Smooth muscle cell (in vitro differentiated cells): Measurements from ENCODE around the gene SLC13A3. TPM values are rescaled to one million over a fixed set of nuclear protein-coding genes. Genes with fewer than 3 reads are reported as not detected.

Source experiments
- DNase-seq: peaks from one replicate; lab custom pipeline; 2025; ENCODE audit not compliant: unreplicated experiment; lab: John Stamatoyannopoulos, UW
- H2AFZ ChIP-seq: fragments of 200-600 bp; sonication (generic); 2 replicates; pipeline ENCODE4 v1.6.0; 2016; ENCODE audit warnings: antibody characterized with exemption, low read depth, mild to moderate bottlenecking
- H3F3A ChIP-seq: fragments of 200-600 bp; sonication (generic); 2 replicates; pipeline ENCODE4 v1.6.0; 2017; ENCODE audit warnings: antibody characterized with exemption, low read depth
- H3K27ac ChIP-seq: fragments of 200-600 bp; sonication (generic); 2 replicates; pipeline ENCODE4 v1.5.1; 2016; ENCODE audit warnings: low read depth, mild to moderate bottlenecking
- H3K27me3 ChIP-seq: fragments of 200-600 bp; sonication (generic); 2 replicates; pipeline ENCODE4 v1.6.1; 2016; ENCODE audit warnings: low read depth, mild to moderate bottlenecking
- H3K36me3 ChIP-seq: fragments of 200-600 bp; sonication (generic); 2 replicates; pipeline ENCODE4 v1.5.1; 2016; ENCODE audit warnings: low read depth
- H3K4me1 ChIP-seq: fragments of 200-600 bp; sonication (generic); 2 replicates; pipeline ENCODE4 v1.5.1; 2016; ENCODE audit warnings: low read depth
- H3K4me2 ChIP-seq: fragments of 200-600 bp; sonication (generic); 2 replicates; pipeline ENCODE4 v1.6.0; 2016; ENCODE audit warnings: mild to moderate bottlenecking
- H3K4me3 ChIP-seq: fragments of 200-600 bp; sonication (generic); 2 replicates; pipeline ENCODE4 v1.5.1; 2016; ENCODE audit warnings: mild to moderate bottlenecking
- H3K79me2 ChIP-seq: fragments of 200-600 bp; sonication (generic); 2 replicates; pipeline ENCODE4 v1.6.0; 2016; ENCODE audit warnings: low read depth, mild to moderate bottlenecking
- H3K9ac ChIP-seq: fragments of 200-600 bp; sonication (generic); 2 replicates; pipeline ENCODE4 v1.6.0; 2016; ENCODE audit warnings: low read depth
- H3K9me3 ChIP-seq: fragments of 200-600 bp; sonication (generic); replicated peaks from 2 replicates; pipeline ENCODE4 v1.5.1; 2016; ENCODE audit warnings: low read depth
- H4K20me1 ChIP-seq: fragments of 200-600 bp; sonication (generic); 2 replicates; pipeline ENCODE4 v1.6.0; 2016; ENCODE audit warnings: low read depth
- WGBS: methylation state at CpG from one replicate; pipeline ENCODE4 v1.1.7; 2016; ENCODE audit warnings: low lambda C conversion rate; 5-methylcytosine and 5-hydroxymethylcytosine counted together
- polyA plus RNA-seq: library from polyadenylated mRNA; unstranded; fragments of >200 nt; fragmentation: Nextera tagmentation; extraction: Ambion mirVana; gene quantifications from 2 replicates; pipeline ENCODE4 v1.2.1, GENCODE V29; 2016
- total RNA-seq: library from RNA; depleted of rRNA; stranded (reverse); fragments of >200 nt; gene quantifications from 2 replicates; pipeline ENCODE4 v1.2.3, GENCODE V29; 2014
- TF ChIP-seq, protein P1 (sequence below): fragments of 200-600 bp; sonication (generic); IDR thresholded peaks from 2 replicates; pipeline ENCODE4 v1.5.1; 2017; ENCODE audit warnings: borderline replicate concordance, mild to moderate bottlenecking, antibody characterized with exemption; ENCODE audit not compliant: insufficient read depth, poor library complexity, severe bottlenecking

The SLC13A3 gene
- total and polyA plus RNA-seq, 2 experiments from 2014 or later = 6.4 to 7.7 TPM

- TF ChIP-seq, protein P1, sequence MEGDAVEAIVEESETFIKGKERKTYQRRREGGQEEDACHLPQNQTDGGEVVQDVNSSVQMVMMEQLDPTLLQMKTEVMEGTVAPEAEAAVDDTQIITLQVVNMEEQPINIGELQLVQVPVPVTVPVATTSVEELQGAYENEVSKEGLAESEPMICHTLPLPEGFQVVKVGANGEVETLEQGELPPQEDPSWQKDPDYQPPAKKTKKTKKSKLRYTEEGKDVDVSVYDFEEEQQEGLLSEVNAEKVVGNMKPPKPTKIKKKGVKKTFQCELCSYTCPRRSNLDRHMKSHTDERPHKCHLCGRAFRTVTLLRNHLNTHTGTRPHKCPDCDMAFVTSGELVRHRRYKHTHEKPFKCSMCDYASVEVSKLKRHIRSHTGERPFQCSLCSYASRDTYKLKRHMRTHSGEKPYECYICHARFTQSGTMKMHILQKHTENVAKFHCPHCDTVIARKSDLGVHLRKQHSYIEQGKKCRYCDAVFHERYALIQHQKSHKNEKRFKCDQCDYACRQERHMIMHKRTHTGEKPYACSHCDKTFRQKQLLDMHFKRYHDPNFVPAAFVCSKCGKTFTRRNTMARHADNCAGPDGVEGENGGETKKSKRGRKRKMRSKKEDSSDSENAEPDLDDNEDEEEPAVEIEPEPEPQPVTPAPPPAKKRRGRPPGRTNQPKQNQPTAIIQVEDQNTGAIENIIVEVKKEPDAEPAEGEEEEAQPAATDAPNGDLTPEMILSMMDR = no peak
- no peaks in the 10 kb centered on the region for H4K20me1 ChIP-seq
- H3K4me2 ChIP-seq = no peak overlapping the region
- DNase-seq = no peak
- WGBS = 69% methylated on average over 8 of the region's 8 CpGs
- H2AFZ ChIP-seq = no peak overlapping the region
- no peaks in the 10 kb centered on the region for H3K27me3 ChIP-seq
- H3K9me3 ChIP-seq = peaks cover 8% of the 10 kb centered on the region
- no peaks in the 10 kb centered on the region for H3K36me3 ChIP-seq
- H3F3A ChIP-seq = no peaks in the 10 kb centered on the region
- H3K4me1 ChIP-seq = peaks cover 5% of the 10 kb centered on the region
- H3K9ac ChIP-seq = no peak overlapping the region
- no peaks in the 10 kb centered on the region for H3K79me2 ChIP-seq
- H3K27ac ChIP-seq = no peak overlapping the region
- H3K4me3 ChIP-seq = no peak overlapping the region
Observed at GRCh38 chr20:46631212-46631869, 19.9 kb downstream of the SLC13A3 start.

DNA sequence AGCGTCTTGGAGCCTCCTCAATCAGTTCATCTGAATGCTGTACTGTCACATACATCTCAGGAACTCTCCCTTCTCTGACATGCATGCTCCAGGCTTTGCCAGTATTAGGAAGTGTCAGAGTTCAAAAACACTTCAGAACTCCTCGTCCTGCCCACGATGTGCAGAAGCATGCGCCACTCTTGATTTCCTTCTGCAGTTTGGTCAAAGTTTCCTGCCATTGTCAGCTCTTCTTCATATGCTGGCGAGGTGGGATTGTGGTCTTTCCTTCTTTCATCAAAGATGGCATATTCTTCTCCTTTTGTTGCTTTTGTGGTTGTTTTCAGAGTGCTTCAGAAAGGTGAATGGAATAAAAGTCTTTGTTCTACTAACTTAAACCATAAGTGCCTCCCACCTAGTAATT is 21.0 kb downstream of the SLC13A3 start:
- DNase-seq = no peak
- Histone ChIP-seq H3K36me3 (no peaks in the 10 kb centered on the region), H3K79me2 (no peaks in the 10 kb centered on the region), H3K4me2 (no peak overlapping the region), H3K4me1 (peaks cover 5% of the 10 kb centered on the region), H3F3A (no peaks in the 10 kb centered on the region), H4K20me1 (no peaks in the 10 kb centered on the region), H3K9me3 (peaks cover 8% of the 10 kb centered on the region), H2AFZ (no peak overlapping the region), H3K27me3 (no peaks in the 10 kb centered on the region), H3K4me3 (no peak overlapping the region), H3K27ac (no peak overlapping the region), H3K9ac (no peak overlapping the region)
- 93% methylated on average over 5 of the region's 5 CpGs for WGBS
- TF ChIP-seq, protein P1 = no peak

DNA sequence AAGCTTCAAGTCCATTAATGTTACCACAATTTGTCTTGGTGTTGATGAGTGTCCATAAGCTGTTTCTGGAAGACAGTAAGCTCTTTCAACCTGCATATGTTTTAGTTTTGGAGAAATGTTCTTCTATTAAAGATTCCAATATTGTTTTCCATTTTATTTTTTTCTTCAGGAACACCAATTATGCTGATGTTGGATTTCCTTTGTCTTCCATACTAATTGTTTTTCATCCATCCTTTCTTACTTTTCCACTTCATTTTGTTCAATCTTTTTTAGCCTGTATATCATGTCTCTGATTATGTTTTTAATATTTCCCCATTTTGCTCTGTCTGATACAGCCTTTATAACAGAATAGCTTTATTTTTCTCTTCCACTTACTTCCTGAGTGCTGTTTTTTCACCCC is 21.9 kb downstream of the SLC13A3 start:
- no peak overlapping the region for H3K27ac ChIP-seq
- H3K4me3 ChIP-seq = no peak overlapping the region
- DNase-seq = no peak
- H3K4me2 ChIP-seq = no peak overlapping the region
- H3K9ac ChIP-seq = no peak overlapping the region
- H3K9me3 ChIP-seq = peaks cover 8% of the 10 kb centered on the region
- TF ChIP-seq, protein P1 = no peak
- H4K20me1 ChIP-seq = no peaks in the 10 kb centered on the region
- no peaks in the 10 kb centered on the region for H3K79me2 ChIP-seq
- H3K27me3 ChIP-seq = no peaks in the 10 kb centered on the region
- H2AFZ ChIP-seq = no peak overlapping the region
- H3F3A ChIP-seq = no peaks in the 10 kb centered on the region
- peaks cover 5% of the 10 kb centered on the region for H3K4me1 ChIP-seq
- H3K36me3 ChIP-seq = no peaks in the 10 kb centered on the region

GRCh38 chr20:46627234-46627633 is 24.0 kb downstream of the SLC13A3 start:
- Histone ChIP-seq H3F3A (no peaks in the 10 kb centered on the region), H3K4me2 (no peak overlapping the region), H3K9ac (no peak overlapping the region), H3K27me3 (no peaks in the 10 kb centered on the region), H3K4me3 (no peak overlapping the region), H4K20me1 (no peaks in the 10 kb centered on the region), H3K9me3 (peaks cover 8% of the 10 kb centered on the region), H3K79me2 (no peaks in the 10 kb centered on the region), H3K4me1 (peaks cover 12% of the 10 kb centered on the region), H2AFZ (no peak overlapping the region), H3K27ac (no peak overlapping the region), H3K36me3 (no peaks in the 10 kb centered on the region)
- TF ChIP-seq, protein P1 = no peak
- no peak for DNase-seq
- 78% methylated on average over 4 of the region's 4 CpGs for WGBS
